Measurements from ENCODE around the gene CAMK1D. TPM values are rescaled to one million over a fixed set of nuclear protein-coding genes. Genes with fewer than 3 reads are reported as not detected.

The CAMK1D gene
- total RNA-seq, 1 experiment from 2014 or later, result 10.2 TPM

GRCh38 chr10:12834721-12835120 lies 485.4 kb downstream of the CAMK1D start:
- H3K4me1 Mint-ChIP-seq, result peaks cover 6% of the 10 kb centered on the region
- H3K4me3 Mint-ChIP-seq, result no peak overlapping the region
- no peaks in the 10 kb centered on the region for H3K27me3 Mint-ChIP-seq (ENCODE audit: low read depth)
- H3K27ac Mint-ChIP-seq, result no peak overlapping the region
- no peaks in the 10 kb centered on the region for H3K36me3 Mint-ChIP-seq
- TF ChIP-seq ZNF138 (CRISPR knock-in tag; conservative IDR thresholded peaks at IDR 0.05) (no peak), ATF2 (CRISPR knock-in tag; IDR thresholded peaks at IDR 0.05; ENCODE audit: borderline replicate concordance, low read depth) (no peak), AFF4 (CRISPR knock-in tag; IDR thresholded peaks at IDR 0.05; ENCODE audit: borderline replicate concordance) (no peak), ZNF219 (CRISPR knock-in tag; IDR thresholded peaks at IDR 0.05; ENCODE audit: borderline replicate concordance) (no peak), ZNF416 (CRISPR knock-in tag; IDR thresholded peaks at IDR 0.05) (no peak), ZSCAN18 (CRISPR knock-in tag; IDR thresholded peaks at IDR 0.05) (no peak), HMGA2 (CRISPR knock-in tag; IDR thresholded peaks at IDR 0.05) (no peak), MAX (CRISPR knock-in tag; IDR thresholded peaks at IDR 0.05) (no peak), TEAD4 (CRISPR knock-in tag; IDR thresholded peaks at IDR 0.05) (no peak), ATF3 (CRISPR knock-in tag; conservative IDR thresholded peaks at IDR 0.05) (no peak), IRF2 (CRISPR knock-in tag; IDR thresholded peaks at IDR 0.05; ENCODE audit: borderline replicate concordance, low read depth) (no peak), GABPB1 (CRISPR knock-in tag; IDR thresholded peaks at IDR 0.05) (no peak), ZNF532 (CRISPR knock-in tag; IDR thresholded peaks at IDR 0.05; ENCODE audit: borderline replicate concordance) (no peak), ELF4 (CRISPR knock-in tag; IDR thresholded peaks at IDR 0.05; ENCODE audit: low read depth) (no peak), RELA (CRISPR knock-in tag; IDR thresholded peaks at IDR 0.05; ENCODE audit: borderline replicate concordance) (no peak), SMAD3 (CRISPR knock-in tag; IDR thresholded peaks at IDR 0.05; ENCODE audit: borderline replicate concordance) (no peak), FOXK1 (CRISPR knock-in tag; IDR thresholded peaks at IDR 0.05) (no peak), ZNF121 (CRISPR knock-in tag; IDR thresholded peaks at IDR 0.05) (no peak), KAT7 (CRISPR knock-in tag; IDR thresholded peaks at IDR 0.05; ENCODE audit: borderline replicate concordance) (no peak), USF1 (CRISPR knock-in tag; IDR thresholded peaks at IDR 0.05) (no peak)
- ATAC-seq (no peak), DNase-seq (ENCODE audit: low spot score) (no peak)
- POLR2A ChIA-PET, result no interaction called here
- H3K9me3 Mint-ChIP-seq, result no peaks in the 10 kb centered on the region
- CTCF ChIA-PET, result interaction anchor here (0.9 to 1.8 kb wide), 2 partner anchors 13 to 52 kb away, joined by 3 read pairs; no protein-coding TSS in a partner anchor

All from WTC11 (cell line).